Neural progenitor cell (in vitro differentiated cells): ENCODE data around the gene PRKCA.

ENCODE experiments used
- EZH2 ChIP-seq: fragments of 200-600 bp; sonication (generic); IDR thresholded peaks from 2 replicates; pipeline ENCODE4 v1.6.1; 2017; ENCODE audit warnings: antibody characterized with exemption, mild to moderate bottlenecking, moderate library complexity
- TF ChIP-seq, protein P1 (sequence below): fragments of 200-600 bp; sonication (generic); IDR thresholded peaks from 2 replicates; pipeline ENCODE4 v1.5.1; 2017; ENCODE audit warnings: antibody characterized with exemption, mild to moderate bottlenecking

DNA sequence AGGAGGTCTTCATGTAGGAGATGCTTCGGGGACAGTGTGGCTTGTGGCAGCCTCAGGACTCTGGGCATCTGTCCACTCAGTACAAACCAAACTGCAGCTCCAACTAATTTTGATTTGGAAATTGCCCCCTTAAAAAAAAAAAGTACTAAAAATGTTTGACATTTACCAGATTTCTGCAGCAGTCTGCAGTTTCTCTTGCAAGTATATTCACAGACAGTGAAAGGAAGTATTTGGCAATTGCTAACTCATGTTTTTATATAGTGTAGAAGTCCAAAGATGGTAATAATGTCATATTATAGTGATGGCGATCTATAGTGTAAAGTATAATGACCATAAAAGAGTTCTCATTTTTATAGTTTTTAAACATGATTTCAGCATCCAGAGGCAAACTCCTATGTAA, 218.6 kb downstream of the PRKCA start:
- TF ChIP-seq, protein P1, sequence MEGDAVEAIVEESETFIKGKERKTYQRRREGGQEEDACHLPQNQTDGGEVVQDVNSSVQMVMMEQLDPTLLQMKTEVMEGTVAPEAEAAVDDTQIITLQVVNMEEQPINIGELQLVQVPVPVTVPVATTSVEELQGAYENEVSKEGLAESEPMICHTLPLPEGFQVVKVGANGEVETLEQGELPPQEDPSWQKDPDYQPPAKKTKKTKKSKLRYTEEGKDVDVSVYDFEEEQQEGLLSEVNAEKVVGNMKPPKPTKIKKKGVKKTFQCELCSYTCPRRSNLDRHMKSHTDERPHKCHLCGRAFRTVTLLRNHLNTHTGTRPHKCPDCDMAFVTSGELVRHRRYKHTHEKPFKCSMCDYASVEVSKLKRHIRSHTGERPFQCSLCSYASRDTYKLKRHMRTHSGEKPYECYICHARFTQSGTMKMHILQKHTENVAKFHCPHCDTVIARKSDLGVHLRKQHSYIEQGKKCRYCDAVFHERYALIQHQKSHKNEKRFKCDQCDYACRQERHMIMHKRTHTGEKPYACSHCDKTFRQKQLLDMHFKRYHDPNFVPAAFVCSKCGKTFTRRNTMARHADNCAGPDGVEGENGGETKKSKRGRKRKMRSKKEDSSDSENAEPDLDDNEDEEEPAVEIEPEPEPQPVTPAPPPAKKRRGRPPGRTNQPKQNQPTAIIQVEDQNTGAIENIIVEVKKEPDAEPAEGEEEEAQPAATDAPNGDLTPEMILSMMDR = no peak
- no peak for TF ChIP-seq EZH2
